Upper lobe of left lung (tissue), 4 donors: ENCODE results near the gene ALCAM.

Experiments
- EP300 ChIP-seq, 4 donors: sonication (generic); formaldehyde crosslinking; IDR thresholded peaks; one replicate each; pipeline ENCODE4 v1.5.1; 2017; ENCODE audit warnings: antibody characterized with exemption in 4 of 4, control low read depth in 2 of 4
- POLR2A ChIP-seq, 4 donors: fragments of 450-650 bp; IDR thresholded peaks; one replicate each; pipeline ENCODE4 v1.5.1; 2016 to 2017; ENCODE audit warnings: antibody characterized with exemption in 4 of 4, mild to moderate bottlenecking in 2 of 4
- TF ChIP-seq, protein P1 (sequence below), 6 experiments: fragments of 450-650 bp in 4 of 6; fragments of 200-600 bp in 2 of 6; sonication (generic) in 2 of 6; IDR thresholded peaks; one replicate each; pipeline ENCODE4 v1.5.1; 2016 to 2019; ENCODE audit warnings: antibody characterized with exemption in 6 of 6

DNA sequence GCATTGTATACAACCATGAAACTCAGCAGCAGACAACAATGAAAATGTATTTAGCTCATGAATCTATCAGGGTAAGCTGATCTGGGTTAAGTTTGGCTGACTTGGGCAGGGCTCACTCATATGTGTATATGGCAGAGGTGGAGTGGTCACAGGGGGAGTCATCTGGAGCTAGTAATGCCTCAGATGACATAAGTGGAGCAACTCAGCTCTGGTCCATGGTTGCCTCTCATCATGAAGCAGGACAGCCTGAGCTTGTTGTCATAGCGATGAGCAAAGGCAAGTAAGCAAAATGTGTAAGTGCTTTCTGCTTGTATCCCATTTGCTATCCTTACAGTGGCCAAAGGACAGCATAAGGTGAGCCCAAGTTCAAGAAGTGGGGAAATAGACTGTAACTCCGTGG is 64.5 kb downstream of the ALCAM start:
- TF ChIP-seq, protein P1, sequence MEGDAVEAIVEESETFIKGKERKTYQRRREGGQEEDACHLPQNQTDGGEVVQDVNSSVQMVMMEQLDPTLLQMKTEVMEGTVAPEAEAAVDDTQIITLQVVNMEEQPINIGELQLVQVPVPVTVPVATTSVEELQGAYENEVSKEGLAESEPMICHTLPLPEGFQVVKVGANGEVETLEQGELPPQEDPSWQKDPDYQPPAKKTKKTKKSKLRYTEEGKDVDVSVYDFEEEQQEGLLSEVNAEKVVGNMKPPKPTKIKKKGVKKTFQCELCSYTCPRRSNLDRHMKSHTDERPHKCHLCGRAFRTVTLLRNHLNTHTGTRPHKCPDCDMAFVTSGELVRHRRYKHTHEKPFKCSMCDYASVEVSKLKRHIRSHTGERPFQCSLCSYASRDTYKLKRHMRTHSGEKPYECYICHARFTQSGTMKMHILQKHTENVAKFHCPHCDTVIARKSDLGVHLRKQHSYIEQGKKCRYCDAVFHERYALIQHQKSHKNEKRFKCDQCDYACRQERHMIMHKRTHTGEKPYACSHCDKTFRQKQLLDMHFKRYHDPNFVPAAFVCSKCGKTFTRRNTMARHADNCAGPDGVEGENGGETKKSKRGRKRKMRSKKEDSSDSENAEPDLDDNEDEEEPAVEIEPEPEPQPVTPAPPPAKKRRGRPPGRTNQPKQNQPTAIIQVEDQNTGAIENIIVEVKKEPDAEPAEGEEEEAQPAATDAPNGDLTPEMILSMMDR (IDR thresholded peaks at IDR 0.05): no peak
- no peak for TF ChIP-seq POLR2A (IDR thresholded peaks at IDR 0.05)
- TF ChIP-seq EP300 (IDR thresholded peaks at IDR 0.05): no peak
